Epithelial cell of prostate (primary cell): ENCODE results near the gene SYNJ2.

Source experiments
- DNase-seq: peaks from one replicate; pipeline ENCODE4 v3.0.0-alpha.2; 2011; ENCODE audit warnings: low read depth, low spot score
- H3K27ac ChIP-seq: fragments of 450-650 bp; 2 replicates; pipeline ENCODE4 v1.5.1; 2017; ENCODE audit warnings: mild to moderate bottlenecking

The SYNJ2 gene

DNA sequence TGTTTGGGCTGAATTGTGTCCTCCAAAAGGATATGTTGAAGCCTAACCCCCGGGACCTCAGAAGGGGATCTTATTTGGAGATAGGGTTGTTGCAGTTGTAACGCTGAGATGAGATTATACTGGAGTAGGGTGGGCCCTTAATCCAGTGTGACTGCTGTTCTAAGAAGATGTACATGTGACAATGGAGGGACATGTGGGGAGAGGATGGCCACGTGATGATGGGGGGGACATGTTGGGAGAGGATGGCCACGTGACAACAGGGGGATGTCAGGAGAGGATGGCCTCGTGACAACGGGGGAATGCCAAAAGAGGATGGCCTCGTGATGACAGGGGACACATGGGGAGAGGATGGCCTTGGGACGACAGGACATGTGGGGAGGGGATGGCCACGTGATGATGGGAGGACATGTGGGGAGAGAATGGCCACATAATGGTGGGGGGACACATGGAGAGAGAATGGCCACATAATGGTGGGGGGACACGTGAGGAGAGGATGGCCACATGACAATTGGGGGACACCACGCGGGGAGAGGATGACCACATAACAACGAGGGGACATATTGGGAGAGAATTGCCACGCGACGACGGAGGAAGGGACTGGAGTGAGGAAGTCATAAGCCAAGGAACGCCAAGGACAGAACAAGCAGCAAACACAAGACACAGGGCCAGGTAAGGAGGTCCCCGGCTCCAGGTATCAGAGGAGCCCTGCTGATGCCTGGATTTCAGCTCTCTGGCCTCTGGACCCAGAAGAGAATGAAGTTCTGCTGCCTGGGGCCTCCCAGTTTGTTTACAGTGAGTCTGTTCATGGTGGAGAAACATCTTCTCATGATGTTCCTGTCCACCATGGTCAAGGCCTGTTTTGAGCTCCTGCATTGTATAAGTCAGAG, 29.2 kb downstream of the SYNJ2 start:
- no peak overlapping the region for H3K27ac ChIP-seq
- DNase-seq, result no peak

DNA sequence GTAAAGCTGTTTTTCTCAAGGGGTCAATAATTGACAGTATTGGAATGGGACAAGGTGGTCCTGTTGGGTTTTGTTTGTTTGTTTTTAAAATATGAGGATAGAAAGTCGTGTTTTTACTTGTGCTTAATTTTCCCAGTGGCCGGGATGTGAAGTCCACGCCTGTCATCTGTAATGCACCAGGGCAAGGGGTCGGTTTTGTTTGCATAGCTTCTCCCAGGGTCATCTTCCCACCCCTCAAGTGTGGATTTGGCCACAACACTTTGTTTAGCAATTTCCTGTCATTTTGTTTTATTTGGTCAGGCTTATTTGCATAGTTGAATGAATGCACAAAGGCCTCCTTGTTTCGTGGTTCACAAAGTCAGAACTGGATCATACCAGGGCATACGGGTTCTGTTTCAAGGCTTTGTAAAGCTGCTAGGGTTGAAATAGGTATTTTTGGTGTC, 29.8 kb downstream of the SYNJ2 start:
- no peak for DNase-seq
- H3K27ac ChIP-seq, result no peak overlapping the region

DNA sequence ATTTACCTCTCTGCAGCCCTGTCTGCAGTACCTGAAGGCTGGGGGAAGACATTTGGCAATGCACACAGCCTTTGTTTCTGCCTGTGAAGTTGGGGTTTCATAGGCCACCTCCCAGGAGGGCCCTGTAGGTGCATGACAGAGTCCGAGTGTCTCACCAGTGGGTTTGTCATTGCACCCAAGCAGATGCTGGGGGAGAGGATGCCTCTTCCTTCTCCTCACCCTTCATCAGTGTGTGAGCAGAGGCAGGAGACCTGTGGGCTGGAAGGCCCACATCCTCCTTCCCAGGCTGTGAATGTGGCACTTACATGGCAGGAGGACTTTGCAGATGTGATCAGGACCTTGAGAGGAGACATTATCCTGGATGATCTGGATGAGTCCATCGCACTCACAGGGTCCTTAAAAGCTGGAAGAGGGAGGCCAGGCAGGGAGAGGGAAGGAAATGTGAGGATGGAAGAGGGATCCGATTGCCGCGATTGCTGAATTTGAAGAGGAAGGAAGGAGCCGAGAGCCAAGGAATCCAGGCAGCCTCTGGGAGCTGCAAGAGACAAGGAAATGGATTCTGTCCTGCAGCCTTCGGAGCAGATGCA, 30.4 kb downstream of the SYNJ2 start:
- H3K27ac ChIP-seq, result no peak overlapping the region
- DNase-seq, result no peak

DNA sequence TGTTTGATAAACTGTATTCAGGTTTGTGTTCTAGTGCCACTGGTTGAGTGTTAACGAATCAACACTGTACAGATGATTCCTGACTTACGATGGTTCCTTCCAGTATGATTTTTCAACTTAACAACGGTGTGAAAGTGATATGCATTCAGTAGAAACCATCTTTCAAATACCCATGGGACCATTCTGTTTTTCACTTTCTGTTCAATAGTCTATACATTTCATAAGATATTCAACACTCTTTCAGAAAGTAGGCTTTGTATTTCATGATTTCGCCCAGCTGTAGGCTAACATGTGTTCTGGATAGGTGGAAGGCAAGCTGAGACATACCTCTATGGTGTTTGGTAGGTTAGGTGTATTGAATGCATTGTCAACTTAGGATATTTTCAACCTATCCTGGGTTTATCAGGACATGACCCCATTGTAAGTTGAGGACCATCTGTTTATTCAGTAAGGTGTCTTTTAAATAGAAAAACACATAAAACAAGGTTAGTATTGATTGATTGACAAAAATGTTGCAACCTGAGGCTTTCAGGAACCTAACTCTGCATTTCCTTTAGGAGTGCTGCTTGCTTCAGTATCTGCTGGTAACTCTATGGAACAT, 32.3 kb downstream of the SYNJ2 start:
- no peak for DNase-seq
- H3K27ac ChIP-seq, result no peak overlapping the region

DNA sequence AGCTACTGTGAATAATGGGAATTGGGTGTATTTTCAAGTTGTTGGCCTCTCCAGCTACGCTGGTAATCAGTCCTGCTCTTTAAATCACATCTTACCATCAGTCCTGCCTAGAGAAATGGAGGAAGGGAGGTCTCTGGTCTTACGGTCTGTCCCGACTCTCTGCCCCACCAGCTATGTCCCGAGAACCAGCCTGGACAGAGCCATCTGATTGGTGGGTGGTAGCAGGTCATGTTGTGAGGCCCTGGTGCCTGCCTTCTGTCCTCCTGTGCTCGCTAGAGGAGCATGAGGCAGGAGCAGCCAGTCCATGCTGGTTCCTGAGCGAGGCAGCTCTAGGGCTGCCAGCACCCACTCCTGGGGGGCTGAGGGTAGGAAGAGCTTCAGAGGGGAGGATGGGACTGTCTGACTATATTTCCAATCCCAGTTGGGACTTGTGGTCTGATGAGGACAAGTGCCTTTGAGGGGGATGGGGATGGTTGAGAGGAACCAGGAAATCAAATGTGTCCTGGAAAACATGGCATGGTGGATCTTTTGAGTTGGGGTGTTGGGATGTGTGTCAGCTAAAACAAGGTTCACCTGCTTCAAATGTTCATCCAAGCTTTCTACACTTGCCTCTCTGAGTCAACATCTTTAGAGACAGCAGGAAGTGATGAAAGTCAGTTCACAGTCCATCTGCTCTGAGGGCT, 33.0 kb downstream of the SYNJ2 start:
- no peak overlapping the region for H3K27ac ChIP-seq
- DNase-seq, result no peak

DNA sequence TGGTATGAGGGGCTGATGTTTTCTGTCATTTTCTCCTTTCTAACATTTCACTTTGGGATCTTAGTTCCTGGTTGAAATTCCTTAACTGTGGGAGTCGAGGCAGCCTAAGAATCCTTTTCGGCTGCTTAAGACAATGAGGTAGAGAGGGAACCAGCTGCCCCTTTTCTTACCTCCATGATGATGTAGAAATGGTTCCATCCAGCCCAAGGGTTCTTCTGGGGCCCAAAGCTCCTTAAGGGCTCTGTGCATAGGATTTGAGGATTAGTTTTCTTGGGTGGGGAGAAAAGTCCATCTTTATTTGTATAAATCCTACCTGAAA, 33.5 kb downstream of the SYNJ2 start:
- H3K27ac ChIP-seq, result no peak overlapping the region
- DNase-seq, result no peak

DNA sequence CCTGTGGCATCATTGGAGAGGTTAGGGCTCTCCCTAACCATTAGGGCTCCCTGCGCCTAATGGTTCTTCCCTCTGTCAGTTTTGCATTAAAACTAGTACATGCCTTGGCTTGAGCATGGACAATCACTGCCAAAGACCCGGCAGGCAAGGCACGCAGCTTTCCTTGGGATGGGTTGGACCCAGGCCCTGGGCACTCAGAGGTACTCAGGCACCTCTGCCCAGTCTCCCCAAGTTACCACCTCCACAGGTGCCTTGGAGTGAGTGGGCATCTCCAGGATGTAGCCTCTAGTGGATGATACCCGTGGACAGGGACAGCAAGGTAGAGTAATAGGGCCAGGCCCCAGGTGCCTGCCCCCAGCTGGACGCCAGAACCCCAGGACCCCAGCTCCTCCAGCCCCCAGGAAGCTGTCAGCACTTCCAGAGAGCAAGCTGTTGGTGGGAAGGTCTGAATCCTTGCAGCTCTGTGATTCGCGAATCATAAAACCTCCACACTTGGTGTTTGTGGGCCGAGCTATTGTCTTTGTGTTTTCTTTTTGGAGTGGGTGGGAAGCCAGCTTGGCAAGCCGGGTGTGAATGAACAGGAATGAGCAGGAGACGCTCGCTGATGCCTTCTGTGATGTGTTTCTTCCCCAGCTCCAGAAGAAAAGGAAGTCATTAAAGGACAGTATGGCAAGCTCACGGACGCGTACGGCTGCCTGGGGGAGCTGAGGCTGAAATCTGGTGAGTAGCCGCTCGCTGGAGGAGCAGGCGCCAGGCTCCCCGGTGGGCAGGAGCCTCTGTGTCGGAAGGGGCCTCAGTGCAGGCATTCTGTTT, 35.1 kb downstream of the SYNJ2 start:
- DNase-seq, result no peak
- H3K27ac ChIP-seq, result no peak overlapping the region

DNA sequence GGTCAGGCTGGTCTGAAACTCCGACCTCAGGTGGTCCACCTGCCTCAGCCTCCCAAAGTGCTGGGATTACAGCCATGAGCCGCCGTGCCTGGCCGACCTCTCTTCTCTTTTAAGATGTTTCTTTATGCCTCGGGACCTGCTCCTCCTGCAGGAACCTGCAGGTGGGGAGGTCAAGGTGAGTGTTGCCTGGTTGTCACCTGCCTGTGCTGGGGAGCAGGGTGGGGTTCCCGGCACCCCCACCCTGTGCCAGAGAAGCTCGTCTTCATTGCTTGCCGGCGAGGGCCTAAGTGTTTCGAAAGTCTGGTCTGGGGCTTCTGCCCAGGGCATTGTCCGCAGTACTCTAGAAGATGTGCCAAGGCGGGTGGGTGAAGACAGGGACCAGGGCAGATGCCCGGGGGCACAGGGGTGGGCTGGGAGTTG, 36.0 kb downstream of the SYNJ2 start:
- H3K27ac ChIP-seq, result no peak overlapping the region
- DNase-seq, result no peak

DNA sequence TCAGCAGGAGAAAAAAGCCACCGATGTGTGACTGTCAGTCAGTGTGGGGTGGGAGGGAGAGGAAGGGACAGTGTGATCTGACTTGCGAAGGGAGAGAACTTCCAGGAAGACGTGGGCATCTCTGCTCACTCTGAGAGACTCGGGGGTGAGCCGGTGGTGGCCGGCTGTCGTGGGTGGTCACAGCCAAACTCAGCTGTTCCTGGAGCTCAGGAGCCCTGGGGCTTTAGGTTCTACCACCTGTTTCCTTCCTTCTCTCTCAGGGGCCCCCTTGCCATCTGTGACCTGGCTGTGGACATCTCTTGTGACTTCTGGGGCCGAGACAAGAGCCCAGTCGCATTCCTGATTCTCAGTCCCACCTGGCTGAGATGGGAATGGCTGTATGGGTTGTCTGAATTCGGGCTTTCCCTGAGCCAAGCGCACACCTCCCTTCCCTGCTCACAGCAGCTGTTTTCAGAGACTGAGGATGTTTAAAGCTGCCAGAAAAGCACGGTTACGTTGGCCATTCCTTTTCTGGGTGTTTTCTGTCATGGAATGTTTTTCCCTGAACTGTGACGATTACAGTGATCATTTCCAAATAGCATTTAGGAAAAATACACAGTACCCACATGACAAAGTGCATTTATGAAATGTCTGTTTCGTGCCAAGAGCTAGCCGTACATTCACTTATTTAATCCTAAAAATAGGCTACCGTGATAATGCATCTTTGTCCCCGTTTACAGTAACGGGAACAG, 36.5 kb downstream of the SYNJ2 start:
- H3K27ac ChIP-seq, result no peak overlapping the region

DNA sequence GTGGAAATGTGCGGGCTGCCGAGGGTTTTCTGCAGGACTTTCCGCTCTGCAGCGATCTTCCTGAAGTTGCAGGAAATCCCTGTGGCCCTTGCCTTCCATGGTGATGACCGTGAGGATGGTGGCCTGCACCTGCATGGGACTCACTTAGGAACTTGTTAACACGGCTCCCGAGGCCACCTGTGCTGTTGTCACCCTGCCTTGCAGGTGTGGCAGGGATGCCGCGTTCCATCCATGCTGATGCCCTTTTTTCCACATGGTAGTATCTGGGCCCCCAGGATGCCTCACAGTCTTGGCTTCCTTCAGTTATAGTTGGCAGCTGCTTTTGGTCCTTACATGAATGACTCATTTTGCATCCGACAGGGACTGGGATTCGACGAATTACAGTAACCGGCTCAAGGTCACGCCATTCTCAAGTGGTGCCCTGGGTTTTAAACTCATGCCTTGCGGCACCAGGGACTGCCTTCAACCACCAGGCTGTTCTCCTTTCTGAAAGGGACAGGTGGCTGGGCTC, 37.2 kb downstream of the SYNJ2 start:
- no peak for DNase-seq
- no peak overlapping the region for H3K27ac ChIP-seq

More for the DNA sequence above, 36.5 kb downstream of the SYNJ2 start:
- DNase-seq, result no peak

DNA sequence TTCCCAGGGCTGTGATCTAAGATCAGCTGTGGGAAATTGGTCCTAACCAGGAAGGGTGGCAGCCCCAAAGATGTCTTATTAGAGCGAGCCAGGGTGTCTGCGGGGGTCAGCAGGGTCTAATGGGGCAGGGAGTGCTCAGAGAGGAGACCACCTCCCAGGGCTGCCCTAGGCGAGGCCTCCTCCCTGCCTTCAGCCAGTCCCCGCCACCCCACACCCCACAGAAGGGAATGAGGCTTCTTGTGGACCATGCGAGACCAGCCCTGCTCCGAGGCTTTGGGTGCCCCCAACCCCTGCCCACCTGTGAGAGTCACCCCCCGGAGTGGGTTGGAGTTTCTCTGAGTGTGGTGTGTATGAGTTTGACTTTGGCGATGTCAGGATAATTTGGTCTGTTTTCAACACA, 37.8 kb downstream of the SYNJ2 start:
- DNase-seq, result no peak
- H3K27ac ChIP-seq, result peak overlapping the region; percentile 28

DNA sequence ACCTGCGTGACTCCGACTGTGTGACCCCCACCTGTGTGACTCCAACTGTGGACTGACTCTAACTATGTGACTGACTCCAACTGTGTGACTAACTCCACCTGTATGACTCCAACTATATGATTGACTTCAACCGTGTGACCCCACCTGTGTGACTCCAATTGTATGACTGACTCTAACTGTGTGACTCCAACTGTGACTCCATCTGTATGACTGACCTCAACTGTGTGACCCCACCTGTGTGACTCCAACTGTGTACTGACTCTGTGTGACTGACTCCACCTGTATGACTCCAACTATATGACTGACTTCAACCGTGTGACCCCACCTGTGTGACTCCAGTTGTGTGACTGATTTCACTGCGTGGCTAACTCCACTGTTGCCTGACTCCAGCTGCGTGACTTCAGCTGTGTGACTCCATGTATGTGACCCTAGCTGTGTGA, 38.6 kb downstream of the SYNJ2 start:
- DNase-seq, result peak; percentile 66
- H3K27ac ChIP-seq, result peak overlapping the region; percentile 28

DNA sequence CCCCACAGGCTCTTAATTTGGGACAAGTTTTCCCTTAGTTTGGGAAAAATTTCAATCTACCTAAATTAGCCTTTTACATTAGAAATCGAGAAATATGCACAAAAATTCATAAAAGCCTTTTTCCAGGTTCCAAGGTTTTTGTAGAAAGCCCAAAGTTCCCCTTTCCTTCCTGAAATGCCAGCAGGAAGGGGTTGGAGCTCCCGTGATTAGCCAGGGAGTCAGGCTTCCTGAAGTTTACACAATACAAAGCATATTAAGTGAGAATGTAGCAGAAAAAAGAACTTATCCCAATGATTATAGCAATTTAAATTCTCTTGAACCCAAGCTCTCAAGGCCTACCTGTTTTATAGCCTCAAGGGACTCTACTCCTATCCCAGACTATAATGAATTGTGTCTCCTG, 39.1 kb downstream of the SYNJ2 start:
- peak overlapping the region; percentile 28 for H3K27ac ChIP-seq
- DNase-seq, result no peak

DNA sequence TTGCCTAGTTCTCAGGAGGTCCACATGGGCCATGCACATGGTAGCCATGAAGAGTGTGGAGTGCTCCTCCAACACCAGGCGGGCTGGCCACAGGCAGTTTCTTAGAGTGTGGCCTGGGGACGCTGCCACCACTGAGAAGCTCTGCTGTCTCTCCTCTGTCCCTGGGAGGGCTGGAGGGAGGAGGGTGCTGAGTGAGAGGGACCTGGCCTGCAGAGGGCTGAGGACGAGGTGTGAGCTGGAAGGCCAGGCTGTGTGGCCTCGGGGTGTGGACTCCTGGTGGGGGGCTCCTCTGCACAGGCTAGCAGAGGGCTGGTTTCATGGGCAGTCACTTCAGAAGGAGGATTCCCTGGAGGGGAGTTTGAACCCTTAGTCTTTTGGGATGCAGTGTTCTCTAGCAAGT, 39.7 kb downstream of the SYNJ2 start:
- no peak for DNase-seq
- no peak overlapping the region for H3K27ac ChIP-seq

DNA sequence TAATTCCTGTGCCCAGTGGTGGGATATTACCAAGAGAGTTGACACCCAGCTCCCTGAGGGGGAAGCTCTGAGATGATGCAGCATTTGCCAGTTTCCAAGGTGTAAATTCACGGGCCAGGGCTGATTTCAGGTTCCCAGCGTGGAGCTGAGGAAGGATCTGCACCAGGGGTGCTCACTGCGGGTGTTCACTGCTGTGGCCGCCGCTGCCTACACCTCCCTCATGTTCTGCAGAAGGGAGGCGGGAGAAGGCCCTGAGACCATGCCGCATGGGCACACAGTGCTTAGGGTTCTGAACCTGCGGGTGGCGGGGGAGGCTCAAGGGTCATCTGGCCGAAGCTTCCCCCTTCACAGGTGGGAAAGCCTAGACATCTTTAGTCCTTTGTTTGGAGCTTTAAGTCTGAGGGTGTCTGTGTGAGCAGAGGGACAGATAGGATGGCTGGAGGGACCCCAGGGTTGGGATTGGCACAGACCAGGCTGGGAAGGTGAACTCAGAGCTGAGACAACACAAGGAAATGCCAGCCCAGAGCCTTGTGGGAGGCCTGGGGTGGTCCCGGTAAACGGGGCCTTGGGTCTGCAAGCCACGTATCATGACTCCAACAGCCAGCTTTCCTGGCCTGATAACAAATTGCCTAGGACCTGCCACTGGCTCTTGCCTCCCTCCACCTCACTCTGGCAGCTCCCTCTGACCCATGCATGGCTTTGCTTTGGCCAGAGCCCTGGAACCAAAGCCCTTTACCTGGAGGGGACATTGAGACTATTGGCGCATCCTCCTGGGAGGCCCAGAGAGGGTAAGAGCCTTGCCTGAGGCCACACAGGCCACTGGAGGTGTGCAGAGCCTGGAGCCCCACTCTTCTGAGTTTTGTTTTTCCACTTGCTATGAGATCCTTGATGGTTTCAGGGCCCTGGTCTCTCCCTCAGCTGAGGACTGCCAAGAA, 40.4 kb downstream of the SYNJ2 start:
- DNase-seq, result no peak
- H3K27ac ChIP-seq, result no peak overlapping the region

DNA sequence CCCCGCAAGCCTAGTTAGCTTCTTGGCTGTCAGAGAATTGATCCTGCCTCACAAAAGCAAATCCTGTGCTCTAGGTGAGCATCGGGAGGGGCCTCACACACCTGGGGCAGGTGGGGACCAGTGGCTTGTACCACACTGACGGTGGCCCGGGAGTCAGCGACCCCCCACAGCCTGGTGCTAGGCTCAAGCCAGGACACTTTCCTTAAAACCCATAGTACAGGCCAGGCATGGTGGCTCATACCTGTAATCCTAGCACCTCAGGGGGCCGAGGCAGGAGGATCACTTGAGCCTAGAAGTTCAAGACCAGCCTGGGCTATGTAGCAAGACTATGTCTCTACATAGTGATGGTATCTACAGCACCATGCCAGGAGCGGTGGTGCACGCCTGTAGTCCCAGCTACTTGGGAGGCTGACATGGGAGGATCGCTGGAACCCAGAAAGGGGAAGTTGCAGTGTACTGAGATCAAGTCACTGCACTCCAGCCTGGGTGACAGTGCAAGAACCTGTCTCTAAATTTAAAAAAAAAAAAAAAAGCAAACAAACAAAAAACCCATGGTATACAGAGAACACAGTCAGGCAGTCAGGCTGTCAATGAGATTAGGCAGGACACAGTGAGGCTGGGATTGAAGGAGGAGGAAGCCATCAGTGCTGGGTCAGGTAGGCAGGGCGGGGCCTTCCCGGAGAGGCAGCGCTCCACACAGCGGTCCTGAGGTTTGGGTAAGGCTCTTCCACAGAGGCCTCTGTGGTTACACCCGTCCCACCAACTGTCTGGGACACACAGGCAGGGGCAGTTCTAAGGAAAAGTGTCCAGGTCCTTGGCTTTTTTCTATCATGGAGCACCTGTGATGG, 41.3 kb downstream of the SYNJ2 start:
- no peak for DNase-seq
- H3K27ac ChIP-seq, result no peak overlapping the region

DNA sequence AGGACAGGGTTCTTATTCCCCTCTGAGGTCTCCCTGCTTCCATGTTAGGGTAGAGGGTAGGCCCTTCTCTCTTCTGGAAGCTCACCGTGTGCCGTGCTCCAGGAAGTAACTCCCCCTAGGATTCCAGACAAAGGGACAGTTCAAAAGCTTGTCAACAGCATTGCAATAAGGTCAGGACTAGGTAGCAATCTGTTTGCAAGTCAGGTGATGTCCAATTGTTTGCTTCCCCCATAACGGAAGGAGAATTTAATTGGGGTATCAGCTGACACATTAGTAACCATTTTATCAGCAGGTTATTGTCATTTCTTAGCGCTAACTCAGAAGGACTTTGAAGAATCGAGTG, 41.9 kb downstream of the SYNJ2 start:
- no peak for DNase-seq
- H3K27ac ChIP-seq, result no peak overlapping the region
